SK-N-SH (cell line): ENCODE data around the gene TEPSIN.

Experiments used
- CTCF ChIP-seq: fragments of 200-600 bp; sonication (generic); IDR thresholded peaks from 2 replicates; pipeline ENCODE4 v1.6.1; 2017; ENCODE audit warnings: antibody characterized with exemption, mild to moderate bottlenecking, moderate library complexity
- POLR2AphosphoS5 ChIP-seq: IDR thresholded peaks from 2 replicates; pipeline ENCODE4 v1.6.1; 2012; ENCODE audit warnings: low read depth, low read length

- no peak for TF ChIP-seq CTCF
- no peak for TF ChIP-seq POLR2AphosphoS5
Observed at GRCh38 chr17:81195941-81196495, 42.8 kb downstream of the TEPSIN start.
